GM12801 (cell line): ENCODE data around the gene NAT8L.

Source experiments
- TF ChIP-seq, protein P1 (sequence below): IDR thresholded peaks from one replicate; pipeline ENCODE4 v1.5.1; 2011; ENCODE audit warnings: control low read depth; ENCODE audit not compliant: insufficient read length; ENCODE audit errors: extremely low read depth

NAT8L gene

DNA sequence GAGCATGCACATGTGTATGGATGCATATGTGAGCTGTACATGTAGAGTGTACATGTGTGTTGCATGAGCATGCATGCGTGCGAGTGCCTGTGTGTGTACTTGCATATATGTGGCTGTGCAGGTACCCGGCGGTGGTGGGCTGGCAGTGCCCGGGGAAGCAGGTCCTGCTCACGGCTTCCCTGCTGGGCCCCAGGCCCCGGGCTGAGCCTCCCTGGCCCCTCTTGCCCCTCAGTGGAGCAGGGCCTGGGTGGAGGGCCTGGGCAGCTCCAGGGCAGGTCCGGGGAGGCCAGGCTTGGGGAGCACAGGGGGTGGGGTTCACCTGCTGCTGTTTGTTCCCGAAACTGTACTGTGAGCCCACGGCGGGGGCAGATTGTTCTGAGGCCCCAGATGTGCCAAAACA lies 9.4 kb downstream of the NAT8L start:
- TF ChIP-seq, protein P1, sequence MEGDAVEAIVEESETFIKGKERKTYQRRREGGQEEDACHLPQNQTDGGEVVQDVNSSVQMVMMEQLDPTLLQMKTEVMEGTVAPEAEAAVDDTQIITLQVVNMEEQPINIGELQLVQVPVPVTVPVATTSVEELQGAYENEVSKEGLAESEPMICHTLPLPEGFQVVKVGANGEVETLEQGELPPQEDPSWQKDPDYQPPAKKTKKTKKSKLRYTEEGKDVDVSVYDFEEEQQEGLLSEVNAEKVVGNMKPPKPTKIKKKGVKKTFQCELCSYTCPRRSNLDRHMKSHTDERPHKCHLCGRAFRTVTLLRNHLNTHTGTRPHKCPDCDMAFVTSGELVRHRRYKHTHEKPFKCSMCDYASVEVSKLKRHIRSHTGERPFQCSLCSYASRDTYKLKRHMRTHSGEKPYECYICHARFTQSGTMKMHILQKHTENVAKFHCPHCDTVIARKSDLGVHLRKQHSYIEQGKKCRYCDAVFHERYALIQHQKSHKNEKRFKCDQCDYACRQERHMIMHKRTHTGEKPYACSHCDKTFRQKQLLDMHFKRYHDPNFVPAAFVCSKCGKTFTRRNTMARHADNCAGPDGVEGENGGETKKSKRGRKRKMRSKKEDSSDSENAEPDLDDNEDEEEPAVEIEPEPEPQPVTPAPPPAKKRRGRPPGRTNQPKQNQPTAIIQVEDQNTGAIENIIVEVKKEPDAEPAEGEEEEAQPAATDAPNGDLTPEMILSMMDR = no peak

DNA sequence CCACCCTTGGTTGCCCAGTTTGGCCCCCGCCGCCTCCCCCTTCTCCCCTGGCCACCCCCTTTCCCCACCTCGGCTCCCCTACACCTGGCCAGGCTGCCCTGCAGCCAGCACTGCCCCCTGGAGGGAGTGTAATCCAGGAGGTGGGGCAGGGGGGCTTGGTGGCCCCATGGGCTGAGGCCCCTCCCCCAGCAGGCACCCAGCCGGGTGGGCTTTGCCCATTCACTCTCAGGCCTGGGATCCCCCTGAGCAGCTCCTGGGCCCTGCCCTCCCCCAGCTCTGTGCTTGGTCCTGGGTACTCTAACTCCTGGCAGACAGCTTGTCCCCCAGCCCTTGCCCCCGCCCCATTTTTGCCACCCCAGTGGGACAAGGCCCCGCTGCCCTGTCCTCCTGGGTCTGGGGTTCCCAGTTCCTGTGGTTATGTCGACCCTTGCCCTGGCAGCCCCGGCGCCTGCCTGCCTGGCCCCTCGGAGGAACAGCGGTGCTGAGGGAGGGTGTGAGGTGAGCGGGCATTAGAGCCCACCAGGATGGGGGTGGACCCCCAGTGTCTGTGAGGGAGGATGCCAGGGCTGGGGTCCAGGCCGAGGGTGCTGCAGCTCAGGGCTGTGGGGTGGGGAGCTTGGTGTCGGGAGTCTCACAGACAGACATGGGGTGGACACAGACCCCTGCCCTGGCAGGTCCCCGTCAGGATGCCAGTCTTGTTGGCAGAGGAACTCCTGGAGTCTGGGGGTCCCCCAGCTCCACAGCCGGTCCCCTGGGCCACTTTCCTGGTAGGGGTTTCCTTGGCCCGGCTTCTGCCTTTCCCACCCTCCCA lies 10.2 kb downstream of the NAT8L start:
- TF ChIP-seq, protein P1 = no peak

DNA sequence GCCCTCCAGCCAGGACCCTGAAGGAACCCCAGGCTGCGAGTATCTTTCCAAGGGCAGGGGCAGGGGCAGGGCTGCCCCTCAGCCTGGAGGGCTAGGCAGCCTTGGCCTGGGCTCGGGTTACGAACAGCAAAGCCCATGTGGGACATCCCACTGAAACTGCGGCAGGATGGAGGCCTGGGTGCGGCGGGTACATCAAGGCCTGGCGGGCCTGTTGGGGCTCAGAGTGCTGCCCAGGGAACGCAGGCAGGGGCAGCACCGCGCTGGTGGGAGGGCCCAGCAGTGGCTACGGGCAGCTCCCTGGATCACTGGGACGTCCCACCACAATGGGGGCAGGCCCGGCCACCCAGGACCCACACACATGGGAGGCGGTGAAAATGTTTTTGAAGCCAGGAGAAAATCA lies 10.9 kb downstream of the NAT8L start:
- TF ChIP-seq, protein P1 = no peak

DNA sequence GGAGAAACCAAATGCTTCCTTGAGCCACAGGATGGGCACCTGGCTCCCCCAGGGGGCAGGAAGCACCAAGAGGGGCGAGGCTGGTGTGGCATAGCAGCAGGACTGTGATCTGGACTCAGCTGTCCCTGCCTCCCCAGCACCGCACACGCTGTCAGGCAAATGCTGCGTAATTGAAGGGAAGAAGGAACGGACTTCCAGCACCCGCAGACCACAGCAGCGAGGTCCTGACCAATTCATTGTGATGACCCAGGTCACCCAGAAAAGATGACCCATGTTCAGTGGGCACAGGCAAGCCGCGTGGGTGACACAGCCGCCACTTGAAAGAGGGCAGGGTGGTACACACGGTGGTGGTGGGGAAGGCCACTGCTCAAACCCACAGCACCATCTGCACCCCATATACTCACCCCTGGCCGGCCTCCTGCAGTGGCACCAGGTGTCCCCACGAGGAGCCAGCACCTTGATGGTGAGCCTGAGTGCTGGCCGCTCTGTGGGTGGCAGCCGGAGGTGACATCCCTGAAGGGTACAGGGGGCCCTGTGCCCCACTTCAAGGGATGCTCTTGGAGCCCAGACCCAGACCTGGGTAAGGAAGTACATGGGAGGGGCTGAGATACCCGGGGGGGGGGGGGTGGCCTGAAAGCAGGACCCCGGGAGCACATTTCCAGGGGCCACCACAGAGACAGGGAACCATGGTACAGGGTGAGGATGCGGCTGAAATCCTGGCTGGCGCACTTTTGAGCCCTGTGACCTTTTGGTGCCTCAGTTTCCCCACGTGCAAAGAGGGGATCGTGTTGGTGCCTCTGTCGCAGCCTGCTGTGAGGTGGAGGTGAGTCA lies 11.5 kb downstream of the NAT8L start:
- TF ChIP-seq, protein P1 = no peak

DNA sequence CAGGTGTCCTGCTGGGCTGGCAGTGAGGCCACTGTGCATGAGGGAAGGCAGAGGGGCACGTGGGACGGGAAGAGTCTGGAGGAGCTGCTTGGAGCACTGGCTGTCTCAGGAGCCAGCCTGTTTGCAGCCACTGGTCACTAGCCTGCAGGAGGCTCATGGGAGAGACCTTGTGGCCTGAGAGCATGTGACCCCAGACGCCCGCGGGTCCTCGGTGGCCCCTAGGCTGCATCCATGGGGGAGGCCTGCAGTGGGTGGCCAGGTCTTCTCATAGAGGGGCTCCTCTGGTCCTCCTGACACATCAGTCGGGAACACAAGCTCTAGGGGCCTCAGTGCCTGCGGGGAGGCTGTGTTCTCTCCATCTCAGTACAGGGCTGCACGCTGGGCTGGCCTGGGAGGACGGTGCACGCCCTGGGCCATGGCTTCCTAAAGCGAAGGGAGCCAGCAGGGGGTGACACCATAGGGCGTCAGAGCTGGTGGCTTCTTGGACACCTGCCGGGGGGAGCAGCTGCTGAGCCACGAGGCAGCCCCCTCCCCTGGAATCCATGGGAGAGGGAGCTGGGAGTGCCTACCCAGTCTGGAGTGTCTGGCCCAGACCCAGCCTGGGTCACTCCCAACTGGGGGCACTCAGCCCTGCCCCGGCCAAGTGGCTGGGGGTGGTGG lies 12.3 kb downstream of the NAT8L start:
- TF ChIP-seq, protein P1 = no peak

DNA sequence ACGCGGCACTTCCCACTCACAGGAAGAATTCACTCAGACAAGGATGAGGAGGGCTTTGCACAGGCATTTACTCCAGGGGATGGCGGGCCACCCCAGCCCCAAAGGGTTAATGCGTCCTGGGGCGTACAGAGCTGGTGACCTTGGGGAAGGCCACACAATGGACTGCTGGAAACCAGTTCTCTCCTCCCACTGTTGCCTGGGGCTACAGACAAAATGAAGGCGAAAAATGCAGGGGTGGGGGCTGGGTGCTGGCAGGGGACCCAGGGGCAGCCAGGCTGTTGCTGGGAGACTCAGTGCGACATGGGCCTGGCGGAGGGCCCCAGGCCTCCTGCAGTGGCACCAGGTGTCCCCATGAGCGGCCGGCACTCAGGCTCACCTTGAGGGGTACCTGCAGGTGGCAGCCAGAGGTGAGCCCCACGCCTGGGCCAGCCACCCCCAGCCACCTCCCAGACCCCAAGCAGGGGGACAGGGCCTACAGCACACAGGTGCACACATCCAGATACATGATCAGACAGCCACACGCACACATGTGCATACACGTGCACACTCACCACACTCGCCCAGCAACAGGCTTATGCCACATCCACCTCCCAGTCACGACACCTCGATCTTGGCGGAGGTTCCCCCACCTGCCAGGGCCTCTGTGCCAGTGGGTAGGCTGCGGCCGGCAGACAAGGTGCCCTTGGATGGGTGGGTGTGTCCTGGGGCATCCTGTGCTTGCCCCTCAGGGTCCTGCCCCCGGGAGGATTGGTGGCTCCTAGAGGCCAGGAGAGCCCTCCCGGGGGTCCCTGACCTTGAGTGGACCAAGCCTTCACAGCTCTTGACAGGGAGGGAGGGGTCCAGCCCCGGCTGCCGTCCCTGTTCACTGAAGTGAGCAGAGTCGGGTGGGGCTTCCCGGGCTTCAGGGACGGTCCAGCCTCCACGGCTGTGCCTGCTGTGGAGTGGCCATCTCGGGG lies 13.1 kb downstream of the NAT8L start:
- TF ChIP-seq, protein P1 = no peak
